Right forelimb (tissue), 1 donor: Measurements from ENCODE around the gene SCGB1D1.
"Not testable (repeated sequence)": the region's sequence is repeated elsewhere in the genome, so short reads cannot be mapped to it uniquely, and the experiment has no call there.

Source experiments
- DNase-seq: peaks from one replicate; pipeline ENCODE4 v3.0.0-alpha.2; 2018

The SCGB1D1 gene

DNA sequence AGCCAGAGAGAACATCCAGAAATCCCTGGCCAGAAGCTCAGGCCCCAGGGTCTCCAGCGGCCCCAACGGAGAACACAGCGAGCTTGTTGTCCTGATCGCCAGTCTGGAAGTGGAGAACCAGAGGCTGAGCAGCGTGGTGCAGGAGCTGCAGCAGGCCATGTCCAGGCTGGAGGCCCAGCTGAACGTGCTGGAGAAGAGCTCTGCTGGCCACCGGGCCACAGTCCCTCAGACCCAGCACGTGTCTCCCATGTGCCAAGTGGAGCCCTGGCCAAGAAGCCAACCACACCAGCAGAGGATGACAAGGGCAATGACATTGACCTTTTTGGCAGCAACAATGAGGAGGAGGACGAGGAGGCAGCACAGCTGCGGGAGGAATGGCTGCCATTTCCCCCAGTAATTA lies 20.6 kb upstream of the SCGB1D1 start:
- no peak for DNase-seq

DNA sequence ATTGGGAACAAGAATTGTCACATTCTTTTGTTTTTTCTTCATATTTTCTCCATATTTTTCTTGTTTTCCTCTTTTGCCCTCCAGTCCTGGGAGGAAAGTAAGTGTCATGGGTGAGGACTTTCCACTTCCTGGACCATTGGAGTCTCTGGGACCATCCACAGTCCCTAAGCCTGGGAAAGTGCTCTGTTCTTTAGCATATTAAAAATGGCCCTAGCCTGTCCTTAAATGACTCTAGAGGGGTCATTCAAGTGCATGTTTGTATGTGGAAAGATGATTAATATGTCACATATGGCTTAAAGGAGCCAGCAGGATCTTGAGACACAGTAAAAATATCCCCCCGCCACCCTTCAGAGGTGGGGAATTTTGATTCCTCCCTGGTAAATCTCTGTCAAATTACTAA lies 20.1 kb upstream of the SCGB1D1 start:
- DNase-seq: no peak

DNA sequence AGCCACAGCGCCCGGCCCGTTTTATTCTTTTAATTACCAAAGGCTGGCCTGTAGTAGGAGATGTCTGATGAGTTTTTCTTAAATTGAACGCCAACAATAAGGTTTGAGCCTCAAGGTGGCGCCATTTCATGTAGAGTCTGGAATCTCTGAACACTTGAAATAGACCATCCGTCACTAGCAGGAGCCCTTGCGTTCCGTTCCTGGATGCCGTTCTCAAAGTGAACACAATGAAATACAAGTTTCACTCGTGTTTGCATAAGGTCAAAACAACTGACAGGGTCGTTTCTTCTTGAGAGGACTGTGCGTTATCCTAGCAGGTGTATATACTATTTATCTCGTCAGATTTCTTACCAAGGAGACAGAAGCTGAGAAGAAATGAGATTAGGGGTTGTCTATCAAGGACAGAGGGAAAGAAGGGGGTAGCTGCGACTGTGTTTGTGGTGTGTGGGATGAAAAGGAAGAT lies 18.7 kb upstream of the SCGB1D1 start:
- DNase-seq: peak; percentile 68

DNA sequence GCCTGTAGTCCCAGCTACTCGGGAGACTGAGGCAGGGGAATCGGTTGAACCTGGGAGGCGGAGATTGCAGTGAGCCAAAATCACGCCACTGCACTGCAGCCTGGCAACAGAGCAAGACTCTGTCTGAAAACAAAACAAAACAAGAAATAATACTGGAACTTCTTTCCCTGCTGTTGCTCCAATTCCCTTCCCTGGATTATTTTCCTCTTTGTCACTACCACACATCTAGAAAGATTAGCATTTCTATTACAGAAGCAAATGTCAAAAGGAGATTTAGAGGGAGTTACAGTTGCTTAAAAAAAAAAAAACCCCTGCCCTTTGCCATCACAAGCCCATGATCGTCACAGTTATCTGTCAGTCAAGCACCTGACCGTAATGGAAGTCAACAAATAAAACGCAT lies 17.7 kb upstream of the SCGB1D1 start:
- no peak for DNase-seq

DNA sequence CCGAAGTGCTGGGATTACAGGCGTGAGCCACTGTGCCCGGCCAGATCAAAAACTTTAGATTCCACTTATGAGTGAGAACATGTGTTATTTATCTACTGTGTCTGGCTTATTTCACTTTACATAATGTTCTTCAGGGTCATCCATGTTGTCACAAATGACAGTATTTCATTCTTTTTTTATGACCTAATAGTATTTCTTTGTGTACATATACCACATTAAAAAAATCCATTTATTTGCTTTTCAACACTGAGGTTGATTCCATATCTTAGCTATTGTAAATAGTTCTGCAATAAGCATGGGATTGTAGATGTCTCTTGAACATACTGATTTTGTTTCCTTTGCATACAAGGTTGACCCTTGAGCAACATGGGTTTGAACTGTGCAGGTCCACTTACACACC lies 13.2 kb upstream of the SCGB1D1 start:
- no peak for DNase-seq

DNA sequence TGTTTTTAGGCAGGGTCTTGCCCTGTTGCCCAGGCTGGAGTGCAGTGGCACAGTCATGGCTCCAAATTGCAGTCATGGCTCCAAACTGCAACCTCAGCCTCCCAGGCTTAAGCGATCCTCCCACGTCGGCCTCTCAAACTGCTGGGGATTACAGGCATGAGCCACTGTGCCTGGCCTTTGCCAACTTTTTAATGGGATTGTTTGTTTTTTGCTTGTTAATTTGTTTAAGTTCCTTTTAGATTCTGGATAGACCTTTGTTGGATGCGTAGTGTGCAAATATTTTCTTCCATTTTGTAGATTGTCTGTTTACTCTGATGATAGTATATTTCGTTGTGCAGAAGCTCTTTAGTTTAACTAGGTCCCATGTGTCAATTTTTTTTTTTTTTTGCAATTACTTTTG lies 10.0 kb upstream of the SCGB1D1 start:
- DNase-seq: no peak

DNA sequence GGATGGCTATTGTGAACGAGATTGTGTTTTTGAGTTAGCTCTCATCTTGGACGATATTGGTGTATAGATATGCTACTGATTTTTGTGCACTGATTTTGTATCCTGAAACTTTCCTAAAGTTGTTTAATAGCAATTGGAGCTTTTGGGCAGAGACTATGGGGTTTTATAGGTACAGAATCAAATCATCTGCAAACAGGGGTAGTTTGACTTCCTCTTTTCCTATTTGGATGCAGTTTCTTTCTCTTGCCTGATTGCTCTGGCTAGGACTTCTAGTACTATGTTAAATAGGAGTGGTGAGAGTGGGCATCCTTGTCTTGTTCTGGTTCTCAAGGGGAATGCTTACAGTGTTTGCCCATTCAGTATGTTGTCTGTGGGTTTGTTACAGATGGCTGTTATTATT lies 8.9 kb upstream of the SCGB1D1 start:
- no peak for DNase-seq

DNA sequence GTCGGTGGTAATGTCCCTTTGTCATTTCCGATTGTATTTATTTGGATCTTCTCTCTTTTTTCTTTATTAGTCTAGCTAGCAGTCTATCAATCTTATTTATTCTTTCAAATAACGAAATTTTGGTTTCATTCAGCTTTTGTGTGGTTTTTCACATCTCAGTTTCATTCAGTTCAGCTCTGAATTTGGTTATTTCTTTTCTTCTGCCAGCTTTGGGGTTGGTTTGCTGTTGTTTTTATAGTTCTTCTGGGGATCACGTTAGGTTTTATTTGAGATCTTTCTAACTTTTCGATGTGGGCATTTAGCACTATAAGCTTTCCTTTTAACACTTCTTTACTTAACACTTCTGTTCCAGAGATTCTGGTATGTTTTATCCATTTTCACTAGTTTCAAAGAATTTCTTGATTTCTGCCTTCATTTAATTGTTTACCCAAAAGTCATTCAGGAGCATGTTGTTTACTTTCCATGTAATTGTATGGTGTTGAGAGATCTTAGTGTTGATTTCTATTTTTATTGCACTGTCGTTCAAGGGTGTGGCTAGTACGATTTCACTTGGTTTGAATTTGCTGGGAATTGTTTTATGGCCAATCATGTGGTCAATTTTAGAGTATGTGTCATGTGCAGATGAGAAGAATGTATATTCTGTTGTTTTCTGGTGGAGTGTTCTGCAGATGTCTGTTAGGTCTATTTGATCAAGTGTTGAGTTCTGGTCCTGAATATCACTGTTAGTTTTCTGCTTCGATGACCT lies 7.7 kb upstream of the SCGB1D1 start:
- DNase-seq: no peak

DNA sequence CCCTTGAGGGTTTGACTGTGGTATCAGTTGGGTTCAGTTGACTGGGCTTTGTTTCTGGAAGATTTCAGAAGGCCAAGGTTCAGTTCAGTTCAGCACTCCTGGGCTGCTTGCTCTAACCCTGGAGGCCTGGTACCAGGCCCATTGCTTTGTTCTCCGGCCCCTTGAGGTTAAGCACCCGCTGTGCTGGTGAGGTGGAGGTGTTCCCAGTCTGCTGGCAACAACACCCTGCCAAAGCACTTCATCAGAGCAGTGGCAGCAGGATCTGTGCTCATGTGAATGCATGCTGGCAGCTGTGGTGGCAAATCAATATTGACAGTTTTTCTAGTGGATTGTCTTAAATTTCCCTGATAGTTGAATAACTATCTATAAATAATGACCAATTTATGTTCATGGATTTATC lies 3.8 kb upstream of the SCGB1D1 start:
- DNase-seq: no peak

DNA sequence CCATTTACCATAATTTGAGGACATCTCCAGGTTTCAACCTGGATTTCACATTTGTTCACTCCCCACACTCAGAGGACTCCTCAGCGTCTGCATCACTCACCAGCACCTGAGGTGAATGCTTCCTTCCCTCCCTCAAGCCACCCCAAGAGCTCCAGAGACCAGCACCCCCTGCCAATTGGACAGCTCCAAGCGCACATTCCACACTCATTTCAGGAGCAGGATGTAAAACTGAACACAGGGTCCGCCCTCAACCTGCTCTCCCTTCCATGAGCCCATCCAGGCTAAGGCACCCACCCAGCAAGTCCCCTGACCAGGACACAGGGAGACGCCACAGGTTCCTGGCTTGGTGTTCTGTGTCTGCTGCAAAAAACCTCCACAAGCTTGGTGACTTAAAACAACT lies 3.9 kb downstream of the SCGB1D1 start:
- DNase-seq: no peak

DNA sequence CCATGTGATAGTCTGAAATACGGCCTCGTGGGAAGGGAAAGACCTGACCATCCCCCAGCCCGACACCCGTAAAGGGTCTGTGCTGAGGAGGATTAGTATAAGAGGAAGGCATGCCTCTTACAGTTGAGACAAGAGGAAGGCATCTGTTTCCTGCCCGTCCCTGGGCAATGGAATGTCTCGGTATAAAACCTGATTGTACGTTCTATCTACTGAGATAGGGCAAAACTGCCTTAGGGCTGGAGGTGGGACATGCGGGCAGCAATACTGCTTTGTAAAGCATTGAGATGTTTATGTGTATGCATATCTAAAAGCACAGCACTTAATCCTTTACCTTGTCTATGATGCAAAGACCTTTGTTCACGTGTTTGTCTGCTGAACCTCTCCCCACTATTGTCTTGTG lies 5.0 kb downstream of the SCGB1D1 start:
- DNase-seq: not testable (repeated sequence)

DNA sequence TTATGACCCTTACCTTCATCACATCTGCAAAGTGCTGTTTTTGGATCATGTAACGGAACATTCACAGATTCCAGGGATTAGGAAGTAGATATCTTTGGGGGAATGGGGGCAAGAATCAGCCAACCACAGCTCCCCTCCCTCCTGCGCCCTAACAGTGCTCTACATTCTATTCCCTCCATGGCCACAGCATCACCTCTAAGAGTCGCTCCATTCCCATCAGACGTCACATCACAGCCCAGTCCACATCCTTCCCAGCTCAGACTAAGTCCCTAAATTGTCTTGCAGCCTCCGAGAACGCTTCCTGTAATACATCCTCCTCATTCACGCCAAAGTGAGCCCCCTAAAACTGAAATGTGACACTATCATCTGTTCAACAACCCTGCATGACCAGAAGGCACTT lies 5.9 kb downstream of the SCGB1D1 start:
- no peak for DNase-seq

DNA sequence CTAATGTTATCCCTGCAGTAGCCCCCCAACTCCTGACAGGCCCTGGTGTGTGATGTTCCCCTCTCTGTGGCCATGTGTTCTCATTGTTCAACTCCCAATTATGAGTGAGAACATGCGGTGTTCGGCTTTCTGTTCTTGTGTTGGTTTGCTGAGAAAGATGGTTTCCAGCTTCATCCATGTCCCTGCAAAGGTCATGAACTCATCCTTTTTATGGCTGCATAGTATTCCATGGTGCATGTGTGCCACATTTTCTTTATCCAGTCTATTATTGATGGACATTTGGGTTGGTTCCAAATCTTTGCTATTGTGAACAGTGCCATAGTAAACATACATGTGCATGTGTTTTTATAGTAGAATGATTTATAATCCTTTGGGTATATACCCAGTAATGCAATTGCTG lies 7.4 kb downstream of the SCGB1D1 start:
- not testable (repeated sequence) for DNase-seq

DNA sequence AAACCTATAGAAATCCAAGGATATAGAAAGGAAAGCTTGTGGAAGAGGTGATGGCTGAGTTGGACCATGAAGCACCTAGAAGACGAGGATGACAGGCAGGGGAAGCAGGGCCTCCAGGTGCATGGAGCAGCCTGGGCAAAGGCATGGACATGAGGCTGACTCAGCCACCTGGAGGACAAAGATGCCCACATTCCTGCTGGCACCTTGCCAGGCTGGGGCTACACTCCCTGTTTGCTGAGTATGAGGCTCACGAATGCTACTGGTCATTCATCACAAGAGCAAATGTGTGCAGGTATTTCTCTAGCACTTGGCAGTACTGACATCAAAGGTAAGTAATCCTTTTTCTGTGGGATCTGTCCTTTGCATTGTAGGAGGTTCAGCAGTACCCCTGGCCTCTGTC lies 11.4 kb downstream of the SCGB1D1 start:
- no peak for DNase-seq

DNA sequence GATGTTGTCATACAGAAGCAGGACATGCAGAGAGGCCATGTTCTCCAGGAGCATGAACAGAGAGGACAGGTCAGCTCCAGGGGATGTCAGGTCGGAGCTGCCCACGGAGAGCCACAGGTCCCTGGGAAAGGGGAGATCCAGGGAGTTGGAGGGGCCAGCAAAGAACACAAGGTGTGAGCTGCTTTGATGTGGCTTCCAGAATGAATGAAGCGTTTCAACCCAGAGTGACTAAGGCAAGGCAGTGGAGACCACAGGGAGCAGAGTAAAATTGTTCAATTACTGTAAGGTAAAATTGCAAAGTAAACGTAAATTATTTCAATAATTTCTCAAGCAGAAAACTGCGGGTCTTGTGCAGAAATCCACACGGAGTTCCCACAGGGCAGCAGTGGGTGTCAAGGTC lies 12.9 kb downstream of the SCGB1D1 start:
- no peak for DNase-seq

DNA sequence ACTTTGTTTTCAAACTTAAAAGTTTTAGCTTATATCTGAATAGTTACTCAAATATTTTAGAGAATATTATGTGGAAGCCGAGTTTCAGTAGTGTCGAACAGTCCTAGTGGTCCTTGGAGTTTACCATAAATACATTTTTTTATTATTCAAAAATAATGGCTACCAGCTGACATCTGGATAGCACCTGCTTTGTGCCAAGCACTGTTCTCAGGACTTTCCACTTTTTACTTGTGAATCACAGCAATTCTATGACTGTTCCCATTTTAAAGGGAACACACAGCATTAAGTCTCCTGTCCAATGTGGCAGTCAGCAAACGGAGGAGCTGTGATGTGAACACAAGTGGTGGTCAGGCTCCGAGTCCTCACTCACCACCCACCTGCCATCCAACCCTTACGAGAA lies 14.4 kb downstream of the SCGB1D1 start:
- DNase-seq: no peak

DNA sequence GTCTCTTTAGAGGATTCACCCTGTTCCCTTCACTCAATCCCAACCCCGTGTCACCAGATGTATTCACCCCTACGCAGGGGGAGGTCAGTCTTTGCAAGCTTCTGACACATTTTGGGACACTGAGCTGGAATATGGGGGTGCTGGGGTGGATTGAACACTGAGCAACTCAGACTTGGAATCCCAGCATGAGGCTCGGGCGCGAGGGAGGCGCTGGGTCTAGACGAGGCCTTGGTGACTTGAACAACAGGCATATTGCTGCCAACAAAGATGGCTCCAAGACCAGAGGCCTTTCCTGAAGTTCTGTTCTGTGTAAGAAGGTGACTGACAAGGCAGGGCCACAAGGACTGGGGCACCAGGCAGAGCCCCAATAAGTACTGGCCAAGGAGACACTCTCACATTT lies 15.4 kb downstream of the SCGB1D1 start:
- DNase-seq: no peak

DNA sequence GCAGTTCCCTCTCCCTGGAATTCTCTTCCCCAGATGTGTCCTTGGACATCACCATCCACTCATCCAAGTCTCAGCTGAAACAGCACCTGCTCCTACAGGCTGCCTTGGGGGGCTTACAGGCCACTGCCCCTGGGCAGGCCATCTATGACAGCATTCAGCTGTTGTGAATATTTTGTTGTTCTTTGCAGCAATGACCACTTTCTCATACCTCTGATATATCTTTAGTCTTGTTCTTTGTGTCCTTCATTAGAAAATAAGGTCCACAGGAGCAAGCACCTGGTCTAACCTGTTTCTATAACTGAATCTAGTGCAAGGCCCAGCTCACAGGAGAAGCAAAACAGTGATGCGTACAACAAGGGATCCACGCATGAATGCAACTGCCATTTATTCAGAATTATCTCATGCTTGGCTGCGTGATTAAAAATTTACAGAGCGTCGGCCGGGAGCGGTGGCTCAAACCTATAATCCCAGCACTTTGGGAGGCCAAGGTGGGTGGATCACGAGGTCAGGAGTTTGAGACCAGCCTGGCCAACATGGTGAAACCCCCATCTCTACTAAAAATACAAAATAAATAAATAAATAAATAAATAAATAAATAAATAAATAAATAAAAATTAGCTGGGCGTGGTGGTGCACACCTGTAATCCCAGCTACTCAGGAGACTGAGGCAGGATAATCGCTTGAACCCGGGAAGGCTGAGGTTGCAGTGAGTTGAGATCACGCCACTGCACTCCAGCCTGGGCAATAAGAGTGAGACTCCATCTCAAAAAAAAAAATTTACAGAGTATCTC lies 16.5 kb downstream of the SCGB1D1 start:
- not testable (repeated sequence) for DNase-seq

DNA sequence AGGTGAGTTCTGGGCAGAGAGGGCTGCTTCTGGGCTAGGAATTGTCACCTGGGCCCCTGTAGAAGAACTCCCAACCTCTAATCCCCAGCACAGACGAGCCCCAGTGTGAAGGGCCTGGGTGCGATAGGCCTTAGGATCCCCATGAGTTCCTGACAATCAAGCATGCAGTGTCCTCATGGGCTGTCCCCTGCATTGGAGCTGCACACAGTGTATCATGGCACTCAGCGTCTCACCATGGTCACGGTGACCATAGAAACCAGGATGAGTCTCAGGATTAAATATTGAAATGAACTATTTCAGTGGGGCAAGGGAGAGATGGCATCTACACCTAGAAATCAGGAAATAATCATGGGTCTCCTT lies 18.7 kb downstream of the SCGB1D1 start:
- no peak for DNase-seq

DNA sequence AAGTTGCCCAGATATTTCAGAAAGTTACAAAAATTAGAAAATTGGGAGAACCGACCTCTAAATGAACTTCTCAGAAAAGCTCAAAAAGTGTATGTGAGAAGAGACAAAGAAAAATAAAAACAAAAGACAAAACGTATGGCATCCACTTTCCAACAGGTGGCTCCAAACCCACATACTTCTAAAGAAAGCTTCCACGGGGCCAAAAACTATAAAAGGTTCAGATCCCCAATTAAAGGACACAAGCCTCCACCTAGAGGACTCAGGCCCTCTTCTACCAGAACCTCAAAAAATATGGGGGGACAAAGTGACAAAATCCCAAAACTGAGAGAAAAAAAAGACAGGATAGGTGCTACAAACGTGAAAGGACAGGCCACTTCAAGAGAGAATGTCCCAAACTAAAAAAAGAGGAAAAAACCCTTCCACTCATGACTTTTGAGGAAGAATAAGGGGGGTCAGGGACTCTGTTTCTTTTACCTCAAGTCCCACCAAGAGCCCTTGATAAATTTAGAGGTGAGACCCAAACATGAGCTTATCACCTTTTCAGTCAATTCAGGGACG lies 27.3 kb downstream of the SCGB1D1 start:
- DNase-seq: no peak

DNA sequence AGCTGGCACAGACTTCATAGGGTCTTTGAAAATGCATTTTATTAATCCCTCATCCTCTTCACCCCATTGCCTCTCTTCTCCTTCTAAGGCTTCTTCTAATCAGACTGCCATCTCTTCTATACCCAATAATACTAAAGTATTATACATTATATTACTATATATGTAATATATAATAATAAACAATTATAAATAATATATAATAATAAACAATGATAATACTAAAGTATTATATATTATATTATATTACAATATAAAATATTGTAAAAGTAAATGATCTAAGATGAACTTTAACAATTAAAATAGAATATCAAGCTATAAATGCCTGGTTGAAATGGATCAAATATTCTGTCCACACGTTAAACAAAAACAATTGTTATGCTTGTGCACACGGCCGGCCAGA lies 31.5 kb downstream of the SCGB1D1 start:
- no peak for DNase-seq

DNA sequence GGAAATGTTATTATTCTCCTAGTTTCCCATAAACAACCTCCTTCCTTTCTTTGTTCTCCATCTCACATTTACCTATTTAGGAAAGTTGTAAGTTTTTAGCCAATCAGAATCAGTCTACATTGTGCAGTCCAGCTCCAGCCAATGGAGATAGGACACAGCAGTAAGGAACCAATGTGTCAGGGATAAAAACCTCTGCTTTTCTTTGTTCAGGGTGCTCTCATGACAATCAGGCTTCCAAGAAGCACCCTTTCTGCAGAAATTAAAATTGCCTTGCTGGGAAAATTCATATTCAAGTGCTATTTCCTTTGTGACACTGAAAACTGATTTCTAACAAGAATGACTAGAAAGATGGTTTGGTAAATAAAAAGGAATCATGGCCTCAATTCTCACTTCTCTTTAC lies 33.1 kb downstream of the SCGB1D1 start:
- DNase-seq: no peak

DNA sequence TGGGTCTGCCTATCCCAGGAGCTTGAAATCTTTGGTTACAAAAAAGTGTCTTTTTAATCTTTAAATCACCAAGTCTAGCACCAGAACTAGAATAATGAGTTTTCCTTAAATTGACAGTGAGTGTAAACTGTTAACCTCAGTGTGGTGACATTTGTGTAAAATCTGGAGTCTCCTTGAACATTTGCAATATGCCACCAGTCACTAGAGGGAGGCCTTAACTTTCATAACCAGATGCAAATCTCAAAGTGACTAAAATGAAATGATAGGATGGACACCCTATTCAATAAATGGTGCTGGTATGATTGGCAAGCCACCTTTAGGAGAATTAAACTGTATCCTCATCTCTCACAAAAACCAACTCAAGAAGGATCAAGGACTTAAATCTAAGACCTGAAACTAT lies 43.7 kb downstream of the SCGB1D1 start:
- no peak for DNase-seq

DNA sequence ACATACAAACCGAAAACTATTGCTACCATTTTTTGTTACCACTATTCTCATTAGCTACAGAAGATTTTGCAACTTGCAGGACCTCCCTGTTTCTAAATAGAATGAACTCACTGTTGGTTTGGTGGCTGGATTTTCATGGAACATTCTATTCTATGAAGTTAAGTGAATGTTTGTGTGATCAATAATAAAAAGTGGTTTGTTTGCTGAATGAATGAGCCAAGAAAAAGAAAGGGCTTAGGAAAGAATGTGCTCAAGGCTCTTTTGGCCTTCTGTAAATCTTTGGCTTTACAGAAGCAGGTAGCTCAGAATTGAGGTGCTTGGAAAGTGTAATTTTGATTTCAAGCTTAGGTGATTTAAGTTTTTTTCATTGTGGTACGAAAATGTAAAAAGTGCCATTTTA lies 46.2 kb downstream of the SCGB1D1 start:
- DNase-seq: no peak
